HEK293 (cell line): ENCODE results near the gene MYOT.

Experiments used
- CTCF ChIA-PET: fragments of 350-600 bp; formaldehyde crosslinking; extraction: SDS; loops from one replicate; lab custom pipeline; 2021; ENCODE audit warnings: antibody characterized with exemption; lab: Yijun Ruan, JAX
- POLR2A ChIA-PET: fragments of 300-600 bp; formaldehyde crosslinking; extraction: SDS; loops from one replicate; lab custom pipeline; 2020; ENCODE audit warnings: antibody characterized with exemption, inconsistent platforms; lab: Yijun Ruan, JAX
- H3K27ac ChIP-seq: fragments of 200-500 bp; sonication (Bioruptor generic); 2 replicates; pipeline ENCODE4 v1.5.1; 2014; ENCODE audit warnings: low read depth, low read length, control low read depth, inconsistent platforms; ENCODE audit errors: extremely low read depth
- H3K36me3 ChIP-seq, 2 experiments: fragments of 200-500 bp in 1 of 2; sonication (Bioruptor generic) in 1 of 2; 1 replicate in 1 of 2; 2 replicates in 1 of 2; pipeline ENCODE4 v1.5.1; 2014 to 2017; ENCODE audit warnings: inconsistent platforms in 2 of 2, low read length in 2 of 2; ENCODE audit not compliant: control insufficient read depth in 2 of 2, insufficient read depth in 1 of 2
- H3K4me1 ChIP-seq: fragments of 200-500 bp; sonication (Bioruptor generic); 2 replicates; pipeline ENCODE4 v1.5.1; 2014; ENCODE audit warnings: mild to moderate bottlenecking, low read length, inconsistent platforms; ENCODE audit not compliant: control insufficient read depth, insufficient read depth
- H3K4me3 ChIP-seq: 2 replicates; pipeline ENCODE4 v1.5.1; 2011; ENCODE audit warnings: low read depth, mild to moderate bottlenecking, control low read depth, low read length, moderate library complexity
- H3K9me3 ChIP-seq: fragments of 200-500 bp; sonication (Bioruptor generic); 2 replicates; pipeline ENCODE4 v1.5.1; 2014; ENCODE audit warnings: low read depth, low read length, inconsistent platforms; ENCODE audit not compliant: control insufficient read depth, insufficient read depth
- GFI1B ChIP-seq: fragments of 450-650 bp; formaldehyde crosslinking; IDR thresholded peaks from 2 replicates; pipeline ENCODE4 v1.5.1; 2016; ENCODE audit warnings: missing biosample characterization, missing genetic modification characterization
- HOXC10 ChIP-seq: sonication (generic); formaldehyde crosslinking; IDR thresholded peaks from 2 replicates; pipeline ENCODE4 v1.8.1; 2023; ENCODE audit warnings: mild to moderate bottlenecking, missing genetic modification reagents
- MZF1 ChIP-seq: fragments of 450-650 bp; formaldehyde crosslinking; IDR thresholded peaks from 2 replicates; pipeline ENCODE4 v1.5.1; 2017; ENCODE audit warnings: missing biosample characterization, missing genetic modification characterization, borderline replicate concordance
- RBAK ChIP-seq: fragments of 450-650 bp; formaldehyde crosslinking; IDR thresholded peaks from 2 replicates; pipeline ENCODE4 v1.5.1; 2016; ENCODE audit warnings: missing biosample characterization, missing genetic modification characterization
- ZBTB48 ChIP-seq: fragments of 450-650 bp; formaldehyde crosslinking; IDR thresholded peaks from 2 replicates; pipeline ENCODE4 v1.5.1; 2016; ENCODE audit warnings: missing biosample characterization, missing genetic modification characterization
- ZNF133 ChIP-seq: fragments of 450-650 bp; formaldehyde crosslinking; IDR thresholded peaks from 2 replicates; pipeline ENCODE4 v1.5.1; 2016; ENCODE audit warnings: missing biosample characterization, missing genetic modification characterization
- ZNF211 ChIP-seq: fragments of 450-650 bp; formaldehyde crosslinking; IDR thresholded peaks from 2 replicates; pipeline ENCODE4 v1.5.1; 2016; ENCODE audit warnings: low read depth, missing biosample characterization, missing genetic modification characterization
- ZNF274 ChIP-seq, 2 experiments: fragments of 200-500 bp in 1 of 2; fragments of 450-650 bp in 1 of 2; sonication (Bioruptor generic) in 1 of 2; formaldehyde crosslinking in 1 of 2; IDR thresholded peaks; 2 replicates each; pipeline versions ENCODE4 v1.5.1 to v1.6.1; 2014 to 2016; ENCODE audit warnings: borderline replicate concordance in 1 of 2, inconsistent platforms in 1 of 2, low read length in 1 of 2, missing biosample characterization in 1 of 2, missing genetic modification characterization in 1 of 2
- ZNF302 ChIP-seq: fragments of 450-650 bp; formaldehyde crosslinking; IDR thresholded peaks from 2 replicates; pipeline ENCODE4 v1.5.1; 2016; ENCODE audit warnings: missing biosample characterization, missing genetic modification characterization, low read depth
- ZNF311 ChIP-seq: fragments of 450-650 bp; formaldehyde crosslinking; IDR thresholded peaks from 2 replicates; pipeline ENCODE4 v1.5.1; 2017; ENCODE audit warnings: missing biosample characterization, missing genetic modification characterization, borderline replicate concordance
- ZNF354C ChIP-seq: fragments of 450-650 bp; formaldehyde crosslinking; IDR thresholded peaks from 2 replicates; pipeline ENCODE4 v1.5.1; 2016; ENCODE audit warnings: missing biosample characterization, missing genetic modification characterization, low read depth, borderline replicate concordance
- ZNF473 ChIP-seq: fragments of 450-650 bp; formaldehyde crosslinking; IDR thresholded peaks from 2 replicates; pipeline ENCODE4 v1.5.1; 2017; ENCODE audit warnings: missing biosample characterization, missing genetic modification characterization
- ZNF555 ChIP-seq: fragments of 450-650 bp; formaldehyde crosslinking; conservative IDR thresholded peaks from 2 replicates; pipeline ENCODE4 v1.5.1; 2017; ENCODE audit warnings: missing biosample characterization, mild to moderate bottlenecking, missing genetic modification characterization, inconsistent platforms
- ZNF561 ChIP-seq: fragments of 450-650 bp; IDR thresholded peaks from 2 replicates; pipeline ENCODE4 v1.5.1; 2018; ENCODE audit warnings: missing biosample characterization, missing genetic modification characterization, borderline replicate concordance
- ZNF677 ChIP-seq: fragments of 450-650 bp; IDR thresholded peaks from 2 replicates; pipeline ENCODE4 v1.5.0; 2018; ENCODE audit warnings: missing biosample characterization, mild to moderate bottlenecking, missing genetic modification characterization, moderate library complexity
- ZNF701 ChIP-seq: fragments of 450-650 bp; formaldehyde crosslinking; IDR thresholded peaks from 2 replicates; pipeline ENCODE4 v1.5.1; 2016; ENCODE audit warnings: missing biosample characterization, missing genetic modification characterization
- ZSCAN23 ChIP-seq: fragments of 450-650 bp; formaldehyde crosslinking; IDR thresholded peaks from 2 replicates; pipeline ENCODE4 v1.5.1; 2016; ENCODE audit warnings: missing biosample characterization, missing genetic modification characterization
- ZXDB ChIP-seq: fragments of 450-650 bp; formaldehyde crosslinking; IDR thresholded peaks from 2 replicates; pipeline ENCODE4 v1.5.1; 2016; ENCODE audit warnings: missing biosample characterization, missing genetic modification characterization
- TF ChIP-seq, protein P1 (sequence below): fragments of 450-650 bp; formaldehyde crosslinking; IDR thresholded peaks from 2 replicates; pipeline ENCODE4 v1.5.1; 2016; ENCODE audit warnings: missing biosample characterization, missing genetic modification characterization
- TF ChIP-seq, protein P2 (sequence below): fragments of 450-650 bp; formaldehyde crosslinking; IDR thresholded peaks from 2 replicates; pipeline ENCODE4 v1.5.1; 2016; ENCODE audit warnings: missing biosample characterization, missing genetic modification characterization, low read depth
- TF ChIP-seq, protein P3 (sequence below): fragments of 450-650 bp; formaldehyde crosslinking; IDR thresholded peaks from 2 replicates; pipeline ENCODE4 v1.5.1; 2016; ENCODE audit warnings: missing biosample characterization, missing genetic modification characterization
- TF ChIP-seq, protein P4 (sequence below): fragments of 450-650 bp; formaldehyde crosslinking; IDR thresholded peaks from 2 replicates; pipeline ENCODE4; 2016; ENCODE audit warnings: missing biosample characterization, missing genetic modification characterization
- TF ChIP-seq, protein P5 (sequence below): fragments of 450-650 bp; formaldehyde crosslinking; optimal IDR thresholded peaks from 2 replicates; pipeline ENCODE3; 2016; ENCODE audit warnings: missing biosample characterization, mild to moderate bottlenecking, missing genetic modification characterization

MYOT gene

DNA sequence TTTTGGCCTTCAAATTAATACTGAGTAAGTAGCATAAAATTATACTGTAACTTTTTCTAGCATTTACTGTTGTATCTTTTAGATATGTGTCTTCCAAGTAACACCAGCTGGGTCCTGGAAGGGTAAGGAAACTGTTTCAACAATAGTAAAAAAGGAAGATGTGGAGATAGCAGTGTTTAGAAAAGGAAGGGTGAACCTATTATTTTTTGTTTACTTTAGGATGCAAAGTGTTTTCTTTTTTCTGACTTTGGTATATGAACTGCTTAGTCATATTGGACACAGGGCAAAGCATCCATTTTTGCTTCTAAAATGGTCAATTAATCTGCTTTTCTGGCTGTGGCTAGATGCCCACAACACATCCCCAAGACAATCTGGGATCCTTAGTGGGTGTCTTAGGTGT lies 26.9 kb downstream of the MYOT start:
- ChIA-PET CTCF (no interaction called here), POLR2A (no interaction called here)
- no peak for TF ChIP-seq ZSCAN23
- no peak for TF ChIP-seq ZXDB (tag by site-specific recombination)
- no peak for TF ChIP-seq ZNF211 (tag by site-specific recombination)
- no peak for TF ChIP-seq ZNF311
- no peak overlapping the region for H3K4me3 ChIP-seq
- no peaks in the 10 kb centered on the region for H3K36me3 ChIP-seq
- no peak overlapping the region for H3K27ac ChIP-seq
- H3K4me1 ChIP-seq, result peaks cover 3% of the 10 kb centered on the region; the same call in 1 of the 2 replicates
- no peaks in the 10 kb centered on the region for H3K9me3 ChIP-seq

DNA sequence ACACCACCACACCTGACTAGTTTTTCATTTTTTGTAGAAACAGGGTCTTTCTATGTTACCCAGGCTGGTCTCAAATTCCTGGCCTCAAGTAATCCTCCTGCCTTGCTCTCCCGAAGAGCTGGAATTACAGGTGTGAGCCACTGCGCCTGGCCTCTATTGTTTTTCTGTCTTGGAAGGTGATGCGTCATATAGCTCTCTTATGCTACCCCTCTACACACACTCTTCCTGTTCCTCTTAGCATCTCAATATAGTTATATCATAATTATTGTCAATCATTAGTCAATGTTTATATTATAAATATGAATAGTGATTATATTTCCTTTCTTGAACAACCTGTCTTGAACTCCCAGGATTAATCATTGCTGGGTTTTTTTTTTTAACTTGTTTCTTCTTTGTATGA lies 28.9 kb downstream of the MYOT start:
- H3K27ac ChIP-seq, result no peak overlapping the region
- no peaks in the 10 kb centered on the region for H3K36me3 ChIP-seq
- TF ChIP-seq ZNF354C (tag by site-specific recombination) (no peak), ZBTB48 (tag by site-specific recombination) (no peak), ZNF677 (tag by site-specific recombination) (no peak), RBAK (tag by site-specific recombination) (no peak), ZNF274 (IDR thresholded peaks at IDR 0.05; ENCODE audit: low read length) (no peak), ZNF274 (tag by site-specific recombination; IDR thresholded peaks at IDR 0.05; ENCODE audit: borderline replicate concordance) (no peak), MZF1 (tag by site-specific recombination) (no peak), ZNF701 (tag by site-specific recombination) (no peak), ZNF555 (tag by site-specific recombination) (no peak), ZNF473 (tag by site-specific recombination) (no peak), ZNF561 (tag by site-specific recombination) (no peak), HOXC10 (CRISPR knock-in tag) (no peak), ZNF133 (no peak), ZNF302 (tag by site-specific recombination) (no peak), GFI1B (tag by site-specific recombination) (no peak)
- TF ChIP-seq, protein P1, sequence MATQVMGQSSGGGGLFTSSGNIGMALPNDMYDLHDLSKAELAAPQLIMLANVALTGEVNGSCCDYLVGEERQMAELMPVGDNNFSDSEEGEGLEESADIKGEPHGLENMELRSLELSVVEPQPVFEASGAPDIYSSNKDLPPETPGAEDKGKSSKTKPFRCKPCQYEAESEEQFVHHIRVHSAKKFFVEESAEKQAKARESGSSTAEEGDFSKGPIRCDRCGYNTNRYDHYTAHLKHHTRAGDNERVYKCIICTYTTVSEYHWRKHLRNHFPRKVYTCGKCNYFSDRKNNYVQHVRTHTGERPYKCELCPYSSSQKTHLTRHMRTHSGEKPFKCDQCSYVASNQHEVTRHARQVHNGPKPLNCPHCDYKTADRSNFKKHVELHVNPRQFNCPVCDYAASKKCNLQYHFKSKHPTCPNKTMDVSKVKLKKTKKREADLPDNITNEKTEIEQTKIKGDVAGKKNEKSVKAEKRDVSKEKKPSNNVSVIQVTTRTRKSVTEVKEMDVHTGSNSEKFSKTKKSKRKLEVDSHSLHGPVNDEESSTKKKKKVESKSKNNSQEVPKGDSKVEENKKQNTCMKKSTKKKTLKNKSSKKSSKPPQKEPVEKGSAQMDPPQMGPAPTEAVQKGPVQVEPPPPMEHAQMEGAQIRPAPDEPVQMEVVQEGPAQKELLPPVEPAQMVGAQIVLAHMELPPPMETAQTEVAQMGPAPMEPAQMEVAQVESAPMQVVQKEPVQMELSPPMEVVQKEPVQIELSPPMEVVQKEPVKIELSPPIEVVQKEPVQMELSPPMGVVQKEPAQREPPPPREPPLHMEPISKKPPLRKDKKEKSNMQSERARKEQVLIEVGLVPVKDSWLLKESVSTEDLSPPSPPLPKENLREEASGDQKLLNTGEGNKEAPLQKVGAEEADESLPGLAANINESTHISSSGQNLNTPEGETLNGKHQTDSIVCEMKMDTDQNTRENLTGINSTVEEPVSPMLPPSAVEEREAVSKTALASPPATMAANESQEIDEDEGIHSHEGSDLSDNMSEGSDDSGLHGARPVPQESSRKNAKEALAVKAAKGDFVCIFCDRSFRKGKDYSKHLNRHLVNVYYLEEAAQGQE, result no peak
- TF ChIP-seq, protein P2, sequence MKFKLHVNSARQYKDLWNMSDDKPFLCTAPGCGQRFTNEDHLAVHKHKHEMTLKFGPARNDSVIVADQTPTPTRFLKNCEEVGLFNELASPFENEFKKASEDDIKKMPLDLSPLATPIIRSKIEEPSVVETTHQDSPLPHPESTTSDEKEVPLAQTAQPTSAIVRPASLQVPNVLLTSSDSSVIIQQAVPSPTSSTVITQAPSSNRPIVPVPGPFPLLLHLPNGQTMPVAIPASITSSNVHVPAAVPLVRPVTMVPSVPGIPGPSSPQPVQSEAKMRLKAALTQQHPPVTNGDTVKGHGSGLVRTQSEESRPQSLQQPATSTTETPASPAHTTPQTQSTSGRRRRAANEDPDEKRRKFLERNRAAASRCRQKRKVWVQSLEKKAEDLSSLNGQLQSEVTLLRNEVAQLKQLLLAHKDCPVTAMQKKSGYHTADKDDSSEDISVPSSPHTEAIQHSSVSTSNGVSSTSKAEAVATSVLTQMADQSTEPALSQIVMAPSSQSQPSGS (tag by site-specific recombination), result no peak
- TF ChIP-seq, protein P3, sequence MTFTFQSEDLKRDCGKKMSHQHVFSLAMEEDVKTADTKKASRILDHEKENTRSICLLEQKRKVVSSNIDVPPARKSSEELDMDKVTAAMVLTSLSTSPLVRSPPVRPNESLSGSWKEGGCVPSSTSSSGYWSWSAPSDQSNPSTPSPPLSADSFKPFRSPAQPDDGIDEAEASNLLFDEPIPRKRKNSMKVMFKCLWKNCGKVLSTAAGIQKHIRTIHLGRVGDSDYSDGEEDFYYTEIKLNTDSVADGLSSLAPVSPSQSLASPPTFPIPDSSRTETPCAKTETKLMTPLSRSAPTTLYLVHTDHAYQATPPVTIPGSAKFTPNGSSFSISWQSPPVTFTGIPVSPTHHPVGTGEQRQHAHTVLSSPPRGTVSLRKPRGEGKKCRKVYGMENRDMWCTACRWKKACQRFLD (tag by site-specific recombination), result no peak
- TF ChIP-seq, protein P4, sequence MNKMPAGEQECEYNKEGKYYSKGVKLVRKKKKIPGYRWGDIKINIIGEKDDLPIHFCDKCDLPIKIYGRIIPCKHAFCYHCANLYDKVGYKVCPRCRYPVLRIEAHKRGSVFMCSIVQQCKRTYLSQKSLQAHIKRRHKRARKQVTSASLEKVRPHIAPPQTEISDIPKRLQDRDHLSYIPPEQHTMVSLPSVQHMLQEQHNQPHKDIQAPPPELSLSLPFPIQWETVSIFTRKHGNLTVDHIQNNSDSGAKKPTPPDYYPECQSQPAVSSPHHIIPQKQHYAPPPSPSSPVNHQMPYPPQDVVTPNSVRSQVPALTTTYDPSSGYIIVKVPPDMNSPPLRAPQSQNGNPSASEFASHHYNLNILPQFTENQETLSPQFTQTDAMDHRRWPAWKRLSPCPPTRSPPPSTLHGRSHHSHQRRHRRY (tag by site-specific recombination), result no peak
- TF ChIP-seq, protein P5, sequence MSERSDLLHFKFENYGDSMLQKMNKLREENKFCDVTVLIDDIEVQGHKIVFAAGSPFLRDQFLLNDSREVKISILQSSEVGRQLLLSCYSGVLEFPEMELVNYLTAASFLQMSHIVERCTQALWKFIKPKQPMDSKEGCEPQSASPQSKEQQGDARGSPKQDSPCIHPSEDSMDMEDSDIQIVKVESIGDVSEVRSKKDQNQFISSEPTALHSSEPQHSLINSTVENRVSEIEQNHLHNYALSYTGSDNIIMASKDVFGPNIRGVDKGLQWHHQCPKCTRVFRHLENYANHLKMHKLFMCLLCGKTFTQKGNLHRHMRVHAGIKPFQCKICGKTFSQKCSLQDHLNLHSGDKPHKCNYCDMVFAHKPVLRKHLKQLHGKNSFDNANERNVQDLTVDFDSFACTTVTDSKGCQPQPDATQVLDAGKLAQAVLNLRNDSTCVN (tag by site-specific recombination), result no peak
- H3K4me3 ChIP-seq, result no peak overlapping the region
- H3K9me3 ChIP-seq, result no peaks in the 10 kb centered on the region
- peaks cover 3% of the 10 kb centered on the region; the same call in 1 of the 2 replicates for H3K4me1 ChIP-seq
- ChIA-PET POLR2A (no interaction called here), CTCF (interaction anchor here (0.7 to 0.8 kb wide), 2 partner anchors 118 to 121 kb away, joined by 3 to 4 read pairs; no protein-coding TSS in a partner anchor)
